Cardiac septum (tissue), 1 donor: ENCODE results near the gene SCUBE1. TPM values are rescaled to one million over a fixed set of nuclear protein-coding genes. Genes with fewer than 3 reads are reported as not detected.

Experiments used
- DNase-seq: peaks from one replicate; pipeline ENCODE4 v3.0.0-alpha.2; 2020; ENCODE audit warnings: low spot score
- intact Hi-C: fragments of 100-400 bp; cut with DNase I; formaldehyde crosslinking; loops from one replicate; pipeline ENCODE4 v1.14.0; 2022
- long read RNA-seq: library from polyadenylated mRNA; unstranded; transcript quantifications from one replicate; pipeline ENCODE4 v2.0.0, GENCODE V29; 2021
- total RNA-seq: library from RNA; stranded (reverse); fragmentation: NEBNext Ultra II Directional; extraction: Animal tissue kit (Norgen Biotek cat#: 25700); gene quantifications from one replicate; pipeline ENCODE4 v1.2.1, GENCODE V29; 2021
- donor health status: DM: no; HTN: no; CAD: no.

SCUBE1 gene
- 1.1 TPM for total RNA-seq
- long read RNA-seq, partial matches to known transcripts, result 1 of 2 reads
- long read RNA-seq, other reads (novel, unspliced or antisense), result 1 of 2 reads

DNA sequence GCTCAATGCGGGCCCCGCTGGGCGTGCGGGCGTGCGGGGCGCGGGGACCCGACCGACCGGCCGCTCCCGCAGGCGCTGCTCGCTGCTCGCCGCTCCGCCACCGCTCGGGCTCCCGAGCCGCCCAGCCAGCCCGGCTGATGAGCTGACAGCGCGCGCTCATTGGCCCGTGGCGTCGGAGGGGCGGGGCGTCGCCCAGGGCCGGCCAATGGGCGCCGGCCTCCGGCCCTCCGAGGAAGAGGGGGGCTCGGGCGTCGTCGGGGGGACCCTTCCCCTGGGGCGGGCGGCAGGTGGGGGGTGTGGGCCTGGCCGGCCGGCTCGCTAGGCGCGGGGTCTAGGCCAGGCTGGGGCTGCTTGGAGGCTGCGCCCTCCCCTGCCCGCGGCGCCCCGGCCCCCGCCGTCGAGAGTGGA, at the start of gene SCUBE1:
TSS of gene SCUBE1 (minus strand) at position 111 of the 408 bp plus-strand sequence. CDS start 111 bp downstream, outside the sequence.
- peak; percentile 77 for DNase-seq
- intact Hi-C loops, result loop anchor here (5.0 kb wide), 1 partner anchor 51 kb away; no protein-coding TSS in a partner anchor

DNA sequence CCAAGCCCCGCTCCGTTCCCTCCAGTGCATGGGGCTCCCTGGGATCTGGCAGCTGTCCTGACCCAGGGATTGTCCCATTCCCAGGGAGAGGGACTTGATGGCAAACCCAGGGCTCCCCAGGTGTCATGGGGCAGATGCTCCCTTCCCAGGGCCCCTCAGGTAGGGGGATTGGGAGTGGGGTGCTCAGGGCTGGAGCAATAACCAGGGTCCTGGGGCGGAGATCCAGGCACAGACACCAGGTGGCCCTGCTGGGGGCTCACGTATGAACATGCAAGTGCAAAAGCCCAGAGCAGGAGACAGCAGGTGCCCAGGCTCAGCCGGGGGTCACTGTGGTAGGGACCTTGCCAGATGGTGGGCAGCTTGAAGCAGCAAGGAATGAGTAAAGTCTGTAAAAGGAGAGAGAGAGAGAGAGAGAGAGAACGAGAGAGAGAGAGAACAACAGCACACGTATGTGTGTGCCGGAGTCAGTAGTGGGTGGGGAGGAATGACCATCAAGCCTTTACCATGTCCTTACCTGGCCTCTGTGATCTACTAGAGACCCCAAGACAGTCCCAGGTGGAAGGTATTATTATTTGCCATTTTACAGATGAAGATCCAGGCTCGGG, 49.3 kb upstream of the SCUBE1 start:
- intact Hi-C loops, result loop anchor here (10.0 kb wide), 1 partner anchor 1232 kb away; no protein-coding TSS in a partner anchor
- no peak for DNase-seq

- DNase-seq, result no peak
- intact Hi-C loops, result loop anchor here (10.0 kb wide), 1 partner anchor 1233 kb away; no protein-coding TSS in a partner anchor
Measured at GRCh38 chr22:43391306-43391705, 48.1 kb upstream of the SCUBE1 start.

GRCh38 chr22:43390872-43391271, 47.7 kb upstream of the SCUBE1 start:
- intact Hi-C loops, result loop anchor here (10.0 kb wide), 1 partner anchor 1234 kb away; no protein-coding TSS in a partner anchor
- no peak for DNase-seq

GRCh38 chr22:43390166-43390565, 47.0 kb upstream of the SCUBE1 start:
- DNase-seq, result no peak
- intact Hi-C loops, result loop anchor here (10.0 kb wide), 1 partner anchor 1235 kb away; no protein-coding TSS in a partner anchor

DNA sequence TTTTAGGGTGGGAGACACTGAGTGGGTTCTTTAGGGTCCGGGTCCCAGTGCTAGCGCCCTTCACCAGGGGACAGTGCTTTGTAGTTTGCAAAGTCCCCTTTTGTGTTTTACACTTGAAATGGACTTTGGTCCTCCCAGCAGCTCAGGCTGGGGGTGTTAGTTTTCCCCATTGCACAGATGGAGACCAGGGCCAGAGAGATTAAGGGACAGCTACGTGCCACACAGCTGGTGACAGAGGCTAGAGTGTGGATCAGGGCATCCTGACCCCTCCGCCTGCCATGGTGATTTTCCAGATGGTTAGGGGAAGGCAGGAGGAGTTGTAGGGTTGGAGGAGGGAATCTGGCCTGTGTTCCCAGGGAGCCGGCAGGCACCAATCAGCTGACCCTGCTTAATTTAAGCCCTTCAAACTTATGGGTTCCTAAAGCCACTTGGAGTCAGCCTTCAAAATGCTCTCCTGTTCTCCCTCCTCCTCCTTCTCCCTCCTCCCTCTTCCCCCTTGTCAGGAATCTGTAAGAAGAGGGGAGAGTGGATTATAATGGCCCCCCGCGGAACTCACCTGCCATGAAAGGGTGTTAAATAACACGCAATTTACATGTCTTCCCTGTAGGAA, 46.2 kb upstream of the SCUBE1 start:
- intact Hi-C loops, result loop anchor here (10.0 kb wide), 3 partner anchors 405 to 495 kb away; no protein-coding TSS in a partner anchor
- no peak for DNase-seq

DNA sequence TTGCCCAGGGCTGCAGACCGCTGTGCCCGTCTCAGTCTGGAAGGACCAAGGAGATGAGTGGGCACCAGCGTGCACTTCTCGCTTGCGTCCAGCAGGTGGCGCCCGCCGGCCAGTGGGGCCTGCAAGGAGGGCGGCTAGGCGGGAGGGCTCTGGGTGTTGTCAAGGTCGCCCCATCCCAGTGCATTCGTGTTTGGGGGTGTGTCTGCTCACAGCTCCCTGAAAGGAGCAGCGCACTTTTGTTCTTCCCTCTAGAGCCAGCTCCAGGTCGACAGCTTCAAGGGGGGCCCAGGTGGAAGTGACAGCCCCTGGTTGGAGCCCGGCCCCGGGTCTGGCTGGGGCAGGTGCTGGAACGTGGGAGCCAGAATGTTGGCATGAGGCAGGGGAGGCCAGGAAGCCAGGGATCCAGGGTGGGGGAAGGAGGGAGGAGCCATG, 45.3 kb upstream of the SCUBE1 start:
- no peak for DNase-seq
- intact Hi-C loops, result loop anchor here (10.0 kb wide), 3 partner anchors 406 to 496 kb away; no protein-coding TSS in a partner anchor

GRCh38 chr22:43387815-43388214, 44.6 kb upstream of the SCUBE1 start:
- intact Hi-C loops, result loop anchor here (2.0 to 10.0 kb wide), 4 partner anchors 113 to 497 kb away; no protein-coding TSS in a partner anchor
- no peak for DNase-seq

GRCh38 chr22:43385770-43386641, 42.8 kb upstream of the SCUBE1 start:
- peak; percentile 87 for DNase-seq
- intact Hi-C loops, result loop anchor here (2.0 to 10.0 kb wide), 5 partner anchors 111 to 499 kb away; no protein-coding TSS in a partner anchor

DNA sequence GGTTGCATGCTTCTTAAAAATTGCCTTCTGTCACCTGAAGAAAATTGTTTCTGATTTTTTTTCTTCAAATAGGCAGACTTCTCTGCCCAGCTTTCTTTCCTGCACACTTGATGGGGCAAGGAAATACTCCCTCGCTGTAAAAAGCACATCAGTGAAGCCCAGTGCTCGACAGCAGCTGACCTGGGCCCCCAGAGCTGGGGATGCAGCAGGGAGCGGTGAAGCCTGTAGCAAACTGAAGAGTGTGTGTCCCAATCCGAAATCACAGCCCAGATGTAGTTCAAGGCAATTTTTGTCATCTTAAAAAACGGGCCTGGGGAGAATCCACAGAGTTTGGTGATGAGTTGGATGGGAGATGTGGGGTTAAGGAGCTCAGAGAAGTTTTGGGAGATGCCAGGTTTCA, 41.7 kb upstream of the SCUBE1 start:
- intact Hi-C loops, result loop anchor here (2.0 to 10.0 kb wide), 4 partner anchors 154 to 500 kb away; no protein-coding TSS in a partner anchor
- no peak for DNase-seq

GRCh38 chr22:43381693-43382092, 38.5 kb upstream of the SCUBE1 start:
- DNase-seq, result no peak
- intact Hi-C loops, result loop anchor here (10.0 kb wide), 3 partner anchors 413 to 503 kb away; no protein-coding TSS in a partner anchor

DNA sequence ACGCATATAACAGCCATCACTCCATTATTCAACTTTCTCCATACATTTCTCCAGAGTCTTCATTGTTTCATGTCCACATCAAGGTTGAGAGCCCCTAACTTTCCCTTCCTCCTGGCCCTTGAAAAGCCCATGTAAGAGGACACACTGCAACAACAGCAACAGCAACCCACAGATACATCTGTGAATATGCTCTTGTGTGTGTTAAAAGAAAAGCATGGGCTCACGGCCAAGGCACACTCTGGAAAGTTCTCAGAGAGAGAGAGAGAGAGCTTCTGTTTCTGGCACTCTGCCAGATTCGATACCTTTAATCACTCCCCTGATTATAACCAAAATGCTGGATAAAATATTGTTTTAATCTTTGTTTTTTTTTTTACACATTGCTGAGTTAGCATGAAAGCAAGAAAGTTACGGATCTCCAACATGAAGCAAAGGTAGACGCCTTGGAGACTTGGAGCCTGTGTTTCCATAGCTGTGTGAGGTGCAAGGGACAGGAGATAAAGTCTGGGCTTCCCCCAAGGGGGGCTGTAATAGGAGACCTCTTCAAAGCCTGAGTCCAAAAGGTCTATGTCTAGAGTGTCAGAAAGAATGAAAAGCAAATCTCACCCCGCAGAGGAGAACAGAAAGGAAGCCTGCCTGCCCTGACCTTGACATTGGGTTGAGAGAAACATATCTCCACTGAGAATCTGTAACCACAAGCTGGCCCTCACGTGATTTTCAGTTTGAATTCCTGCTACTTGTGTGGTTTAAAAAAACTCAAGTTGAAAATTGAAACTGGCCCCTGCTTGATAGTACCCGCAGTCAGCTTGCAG, 34.9 kb upstream of the SCUBE1 start:
- no peak for DNase-seq
- intact Hi-C loops, result no loop called here

DNA sequence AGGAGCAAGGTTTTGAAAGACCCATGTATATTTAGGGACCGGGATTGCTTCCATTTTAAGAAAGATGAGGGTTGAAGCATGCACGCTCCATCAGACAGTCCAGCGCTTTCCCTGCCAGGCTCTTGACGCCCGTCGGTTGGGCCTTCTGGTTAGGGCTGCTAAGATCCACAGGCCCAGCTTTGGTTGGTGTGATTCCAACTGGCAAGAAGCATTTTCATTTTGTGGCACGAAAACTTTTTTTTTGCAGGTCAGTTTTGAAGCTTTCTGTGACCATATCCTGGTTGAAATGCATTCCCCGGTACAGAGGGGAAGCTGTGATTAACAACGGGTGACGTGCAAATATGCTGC, 34.4 kb upstream of the SCUBE1 start:
- intact Hi-C loops, result no loop called here
- peak; percentile 38 for DNase-seq

GRCh38 chr22:43376765-43377547, 33.8 kb upstream of the SCUBE1 start:
- intact Hi-C loops, result no loop called here
- peak; percentile 58 for DNase-seq

DNA sequence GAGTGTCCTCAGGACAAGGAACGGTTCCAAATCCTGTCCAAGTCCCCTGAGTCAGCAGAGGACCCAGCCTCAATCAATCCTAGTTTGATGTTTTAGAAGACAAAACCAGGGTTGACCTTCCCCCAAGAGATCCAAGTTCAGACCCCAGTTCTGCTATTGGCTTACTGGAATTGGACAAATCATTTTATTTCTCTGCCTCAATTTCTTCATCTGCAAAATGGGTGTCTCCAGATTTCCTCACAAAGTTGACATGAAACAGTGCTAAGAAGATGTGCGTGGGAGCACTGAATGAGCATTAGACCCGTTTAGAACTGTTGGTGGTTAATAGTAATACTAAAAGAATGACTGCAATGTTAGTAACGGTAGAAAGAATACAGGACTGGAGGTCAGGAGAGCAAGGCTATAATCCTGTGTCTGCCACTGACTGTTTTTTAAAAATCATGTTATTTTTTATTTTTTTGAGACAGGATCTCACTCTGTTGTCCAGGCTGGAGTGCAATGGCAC, 32.8 kb upstream of the SCUBE1 start:
- DNase-seq, result no peak
- intact Hi-C loops, result no loop called here

DNA sequence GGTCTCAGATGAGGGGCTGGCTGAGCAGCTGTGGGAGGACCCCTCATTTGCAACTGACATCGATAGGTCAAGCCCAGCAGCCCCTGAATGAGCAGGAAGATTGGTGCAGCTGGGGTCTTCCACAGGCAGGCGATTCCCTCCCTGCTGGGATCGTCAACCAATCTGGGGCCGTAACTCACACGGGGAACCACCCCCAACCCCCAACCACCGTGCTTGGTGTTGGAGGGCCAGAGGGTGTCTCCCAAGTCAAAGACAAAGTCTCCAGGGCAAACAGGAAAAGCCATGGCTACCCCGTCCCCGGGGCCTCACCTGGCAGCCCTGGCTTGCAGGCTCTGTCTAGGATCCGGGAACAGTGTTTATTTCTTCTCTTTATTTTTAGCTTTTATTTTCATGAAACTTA, 26.9 kb upstream of the SCUBE1 start:
- DNase-seq, result no peak
- intact Hi-C loops, result no loop called here

DNA sequence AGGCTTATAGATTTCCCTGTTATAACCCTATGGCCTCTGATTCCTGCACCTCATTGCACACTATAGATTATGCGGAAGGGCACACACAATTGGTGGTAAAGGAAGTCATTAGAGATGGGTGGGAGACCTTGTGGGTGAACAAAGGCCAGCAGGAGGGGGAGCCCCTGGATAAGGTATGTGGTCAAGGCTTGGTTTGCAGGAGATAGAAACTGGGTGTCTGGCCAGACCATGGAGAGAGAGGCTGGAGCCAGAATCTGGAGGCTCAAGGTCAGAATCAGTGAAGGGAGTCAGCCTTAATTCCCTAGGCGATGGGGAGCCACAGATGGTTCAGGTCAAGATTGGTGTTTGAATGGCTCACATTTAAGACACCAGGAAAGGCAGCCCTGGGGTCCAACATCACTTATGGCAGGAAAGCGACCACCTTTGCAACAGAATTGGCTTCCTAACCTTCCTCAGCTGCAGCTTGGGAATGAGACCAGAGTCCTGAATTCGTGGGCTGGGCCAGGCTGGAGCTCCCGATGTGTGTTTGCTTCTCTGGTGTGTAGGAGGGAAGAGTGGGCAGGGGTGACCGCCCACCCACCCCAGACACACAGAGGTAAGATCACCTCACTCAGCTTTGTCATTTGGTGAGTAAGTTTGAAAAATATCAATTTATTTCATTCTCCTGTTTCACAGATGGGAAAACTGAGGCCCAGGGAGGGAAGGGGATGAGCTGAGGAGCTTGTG, 22.7 kb upstream of the SCUBE1 start:
- intact Hi-C loops, result no loop called here
- DNase-seq, result peak; percentile 55
